ENCODE results near the gene TFF1. TPM values are rescaled to one million over a fixed set of nuclear protein-coding genes. Genes with fewer than 3 reads are reported as not detected.

The TFF1 gene
- polyA plus RNA-seq, 1 donor from 2014 or later, result not detected

GRCh38 chr21:42396799-42397745, 30.7 kb upstream of the TFF1 start:
- Histone ChIP-seq H3K4me3 (ENCODE audit: low read length) (no peak overlapping the region), H3F3A (ENCODE audit: insufficient read depth, low read length, poor library complexity, severe bottlenecking) (no peaks in the 10 kb centered on the region), H2AFZ (ENCODE audit: low read depth, low read length) (no peak overlapping the region), H3K36me3 (ENCODE audit: insufficient read depth, low read length) (no peaks in the 10 kb centered on the region), H3K4me2 (ENCODE audit: low read length) (no peak overlapping the region), H4K20me1 (ENCODE audit: insufficient read depth) (no peaks in the 10 kb centered on the region), H3K27ac (ENCODE audit: low read length) (no peak overlapping the region), H3K9ac (ENCODE audit: low read length) (no peak overlapping the region), H3K9me2 (ENCODE audit: insufficient read depth, low read length) (no peaks in the 10 kb centered on the region), H3K9me3 (ENCODE audit: low read length) (no peaks in the 10 kb centered on the region), H3K79me2 (replicated peaks; ENCODE audit: insufficient read depth, low read length) (no peaks in the 10 kb centered on the region), H3K27me3 (ENCODE audit: insufficient read depth, low read depth, low read length) (no peaks in the 10 kb centered on the region)
- TF ChIP-seq REST (IDR thresholded peaks at IDR 0.05; ENCODE audit: borderline replicate concordance) (no peak), MXI1 (conservative IDR thresholded peaks at IDR 0.05; ENCODE audit: poor library complexity, severe bottlenecking) (no peak), POLR2AphosphoS5 (IDR thresholded peaks at IDR 0.05) (no peak), CTCF (IDR thresholded peaks at IDR 0.05; ENCODE audit: poor library complexity, severe bottlenecking) (no peak), EZH2 (IDR thresholded peaks at IDR 0.05; ENCODE audit: borderline replicate concordance, insufficient read depth, low read length, poor library complexity, severe bottlenecking) (no peak)

GRCh38 chr21:42395905-42396651, 29.7 kb upstream of the TFF1 start, which contains the start of gene TMPRSS3:
TMPRSS3 (minus strand) TSS chr21:42396052; CDS start chr21:42395417, 635 bp downstream.
- Histone ChIP-seq H2AFZ (ENCODE audit: low read depth, low read length) (no peak within 1 kb of the TSS), H3K4me3 (ENCODE audit: low read length) (no peak within 1 kb of the TSS), H3K9ac (ENCODE audit: low read length) (no peak within 1 kb of the TSS), H3F3A (ENCODE audit: insufficient read depth, low read length, poor library complexity, severe bottlenecking) (no peaks in the 10 kb centered on the region), H3K4me2 (ENCODE audit: low read length) (no peak within 1 kb of the TSS), H3K36me3 (ENCODE audit: insufficient read depth, low read length) (no peaks in the 10 kb centered on the region), H4K20me1 (ENCODE audit: insufficient read depth) (no peaks in the 10 kb centered on the region), H3K79me2 (replicated peaks; ENCODE audit: insufficient read depth, low read length) (no peaks in the 10 kb centered on the region), H3K27me3 (ENCODE audit: insufficient read depth, low read depth, low read length) (no peaks in the 10 kb centered on the region), H3K9me2 (ENCODE audit: insufficient read depth, low read length) (no peaks in the 10 kb centered on the region), H3K9me3 (ENCODE audit: low read length) (no peaks in the 10 kb centered on the region), H3K27ac (ENCODE audit: low read length) (no peak within 1 kb of the TSS)
- TF ChIP-seq REST (IDR thresholded peaks at IDR 0.05; ENCODE audit: borderline replicate concordance) (no peak), EP300 (conservative IDR thresholded peaks at IDR 0.05; ENCODE audit: poor library complexity, severe bottlenecking) (no peak), RAD21 (conservative IDR thresholded peaks at IDR 0.05) (no peak), EZH2 (IDR thresholded peaks at IDR 0.05; ENCODE audit: borderline replicate concordance, insufficient read depth, low read length, poor library complexity, severe bottlenecking) (no peak), CTCF (IDR thresholded peaks at IDR 0.05; ENCODE audit: poor library complexity, severe bottlenecking) (no peak), SMC3 (conservative IDR thresholded peaks at IDR 0.05; ENCODE audit: poor library complexity) (no peak), TAF1 (IDR thresholded peaks at IDR 0.05; ENCODE audit: low read depth) (no peak), MXI1 (conservative IDR thresholded peaks at IDR 0.05; ENCODE audit: poor library complexity, severe bottlenecking) (no peak), POLR2AphosphoS5 (IDR thresholded peaks at IDR 0.05) (no peak)

All from neural cell (in vitro differentiated cells).